ENCODE results near the gene KCTD4.

The KCTD4 gene

GRCh38 chr13:45228002-45228401, 27.2 kb upstream of the KCTD4 start:
- H3K4me1 ChIP-seq (ENCODE audit: control insufficient read depth, insufficient read depth, low read depth, low read length): no peaks in the 10 kb centered on the region
- DNase-seq: no peak
- H3K14ac ChIP-seq (ENCODE audit: low read length in 2 of 2): no peak overlapping the region
- no peak overlapping the region for H3K4ac ChIP-seq (ENCODE audit: low read depth in 1 of 2, low read length in 2 of 2)
- no peak overlapping the region for H3K9ac ChIP-seq (ENCODE audit: low read length)
- H3K79me1 ChIP-seq (replicated peaks; ENCODE audit: low read length, poor library complexity, severe bottlenecking): peaks cover 17% of the 10 kb centered on the region
- WGBS: 99% methylated on average over 5 of the region's 5 CpGs
- H3K4me3 ChIP-seq (ENCODE audit: insufficient read depth in 1 of 2, low read depth in 1 of 2, low read length in 2 of 2): no peak overlapping the region
- no peak overlapping the region for H3K27ac ChIP-seq (ENCODE audit: low read length, poor library complexity, severe bottlenecking)
- no peak overlapping the region for H2AK5ac ChIP-seq (ENCODE audit: low read length, severe bottlenecking)
- H3K23ac ChIP-seq (ENCODE audit: low read length in 2 of 2): no peak overlapping the region
- H3K18ac ChIP-seq (ENCODE audit: low read depth in 1 of 2, low read length in 2 of 2): no peak overlapping the region
- no peaks in the 10 kb centered on the region for H3K27me3 ChIP-seq (ENCODE audit: control insufficient read depth in 1 of 2, insufficient read depth in 1 of 2, low read length in 2 of 2)
- peaks cover 0 to 2% of the 10 kb centered on the region in 2 experiments for H3K36me3 ChIP-seq (ENCODE audit: control insufficient read depth in 1 of 2, insufficient read depth in 2 of 2, low read depth in 1 of 2, low read length in 2 of 2)
- H2BK5ac ChIP-seq (ENCODE audit: low read depth, low read length, poor library complexity, severe bottlenecking): no peak overlapping the region
- no peak overlapping the region for H3K4me2 ChIP-seq (ENCODE audit: low read length, poor library complexity, severe bottlenecking)
- no peak overlapping the region for H4K8ac ChIP-seq (ENCODE audit: low read length)
- H2BK15ac ChIP-seq (ENCODE audit: low read depth, poor library complexity, severe bottlenecking): no peak overlapping the region
- H2AFZ ChIP-seq (ENCODE audit: low read depth, low read length): no peak overlapping the region
- H2BK12ac ChIP-seq (ENCODE audit: low read length in 2 of 2): no peak overlapping the region
- H4K91ac ChIP-seq (ENCODE audit: low read length): no peak overlapping the region
- no peaks in the 10 kb centered on the region for H3K9me3 ChIP-seq (ENCODE audit: control insufficient read depth, low read length)
- H2BK120ac ChIP-seq (ENCODE audit: low read depth, low read length): no peak overlapping the region

GRCh38 chr13:45226024-45226423, 25.2 kb upstream of the KCTD4 start:
- H3K4me3 ChIP-seq (ENCODE audit: insufficient read depth in 1 of 2, low read depth in 1 of 2, low read length in 2 of 2): no peak overlapping the region
- H3K27me3 ChIP-seq (ENCODE audit: control insufficient read depth in 1 of 2, insufficient read depth in 1 of 2, low read length in 2 of 2): no peaks in the 10 kb centered on the region
- no peak overlapping the region for H3K4ac ChIP-seq (ENCODE audit: low read depth in 1 of 2, low read length in 2 of 2)
- no peak overlapping the region for H2BK120ac ChIP-seq (ENCODE audit: low read depth, low read length)
- WGBS: 81% methylated on average over 2 of the region's 3 CpGs
- H4K91ac ChIP-seq (ENCODE audit: low read length): no peak overlapping the region
- no peak overlapping the region for H3K18ac ChIP-seq (ENCODE audit: low read depth in 1 of 2, low read length in 2 of 2)
- no peak overlapping the region for H2AK5ac ChIP-seq (ENCODE audit: low read length, severe bottlenecking)
- H3K79me1 ChIP-seq (replicated peaks; ENCODE audit: low read length, poor library complexity, severe bottlenecking): peaks cover 26% of the 10 kb centered on the region
- no peak overlapping the region for H3K27ac ChIP-seq (ENCODE audit: low read length, poor library complexity, severe bottlenecking)
- H2BK5ac ChIP-seq (ENCODE audit: low read depth, low read length, poor library complexity, severe bottlenecking): no peak overlapping the region
- H3K14ac ChIP-seq (ENCODE audit: low read length in 2 of 2): no peak overlapping the region
- no peak overlapping the region for H2BK12ac ChIP-seq (ENCODE audit: low read length in 2 of 2)
- H2BK15ac ChIP-seq (ENCODE audit: low read depth, poor library complexity, severe bottlenecking): no peak overlapping the region
- no peak overlapping the region for H2AFZ ChIP-seq (ENCODE audit: low read depth, low read length)
- no peak overlapping the region for H4K8ac ChIP-seq (ENCODE audit: low read length)
- no peaks in the 10 kb centered on the region for H3K4me1 ChIP-seq (ENCODE audit: control insufficient read depth, insufficient read depth, low read depth, low read length)
- peaks cover 0 to 2% of the 10 kb centered on the region in 2 experiments for H3K36me3 ChIP-seq (ENCODE audit: control insufficient read depth in 1 of 2, insufficient read depth in 2 of 2, low read depth in 1 of 2, low read length in 2 of 2)
- no peak for DNase-seq
- H3K23ac ChIP-seq (ENCODE audit: low read length in 2 of 2): no peak overlapping the region
- H3K9ac ChIP-seq (ENCODE audit: low read length): no peak overlapping the region
- no peaks in the 10 kb centered on the region for H3K9me3 ChIP-seq (ENCODE audit: control insufficient read depth, low read length)
- no peak overlapping the region for H3K4me2 ChIP-seq (ENCODE audit: low read length, poor library complexity, severe bottlenecking)

GRCh38 chr13:45225370-45225769, 24.5 kb upstream of the KCTD4 start:
- no peak overlapping the region for H2AFZ ChIP-seq (ENCODE audit: low read depth, low read length)
- H3K18ac ChIP-seq (ENCODE audit: low read depth in 1 of 2, low read length in 2 of 2): no peak overlapping the region
- H3K4me1 ChIP-seq (ENCODE audit: control insufficient read depth, insufficient read depth, low read depth, low read length): no peaks in the 10 kb centered on the region
- H3K27me3 ChIP-seq (ENCODE audit: control insufficient read depth in 1 of 2, insufficient read depth in 1 of 2, low read length in 2 of 2): no peaks in the 10 kb centered on the region
- no peak overlapping the region for H2BK15ac ChIP-seq (ENCODE audit: low read depth, poor library complexity, severe bottlenecking)
- H3K9ac ChIP-seq (ENCODE audit: low read length): no peak overlapping the region
- no peak overlapping the region for H2AK5ac ChIP-seq (ENCODE audit: low read length, severe bottlenecking)
- H3K4ac ChIP-seq (ENCODE audit: low read depth in 1 of 2, low read length in 2 of 2): no peak overlapping the region
- H3K14ac ChIP-seq (ENCODE audit: low read length in 2 of 2): no peak overlapping the region
- H2BK12ac ChIP-seq (ENCODE audit: low read length in 2 of 2): no peak overlapping the region
- no peak overlapping the region for H3K4me3 ChIP-seq (ENCODE audit: insufficient read depth in 1 of 2, low read depth in 1 of 2, low read length in 2 of 2)
- no peak overlapping the region for H4K91ac ChIP-seq (ENCODE audit: low read length)
- no peak overlapping the region for H2BK5ac ChIP-seq (ENCODE audit: low read depth, low read length, poor library complexity, severe bottlenecking)
- H3K23ac ChIP-seq (ENCODE audit: low read length in 2 of 2): no peak overlapping the region
- H3K4me2 ChIP-seq (ENCODE audit: low read length, poor library complexity, severe bottlenecking): no peak overlapping the region
- no peak overlapping the region for H4K8ac ChIP-seq (ENCODE audit: low read length)
- WGBS: over 99% methylated on average over 3 of the region's 4 CpGs
- H3K79me1 ChIP-seq (replicated peaks; ENCODE audit: low read length, poor library complexity, severe bottlenecking): peaks cover 31% of the 10 kb centered on the region
- no peaks in the 10 kb centered on the region for H3K9me3 ChIP-seq (ENCODE audit: control insufficient read depth, low read length)
- H2BK120ac ChIP-seq (ENCODE audit: low read depth, low read length): no peak overlapping the region
- no peak overlapping the region for H3K27ac ChIP-seq (ENCODE audit: low read length, poor library complexity, severe bottlenecking)
- H3K36me3 ChIP-seq (ENCODE audit: control insufficient read depth in 1 of 2, insufficient read depth in 2 of 2, low read depth in 1 of 2, low read length in 2 of 2): peaks cover 0 to 2% of the 10 kb centered on the region in 2 experiments
- DNase-seq: no peak

DNA sequence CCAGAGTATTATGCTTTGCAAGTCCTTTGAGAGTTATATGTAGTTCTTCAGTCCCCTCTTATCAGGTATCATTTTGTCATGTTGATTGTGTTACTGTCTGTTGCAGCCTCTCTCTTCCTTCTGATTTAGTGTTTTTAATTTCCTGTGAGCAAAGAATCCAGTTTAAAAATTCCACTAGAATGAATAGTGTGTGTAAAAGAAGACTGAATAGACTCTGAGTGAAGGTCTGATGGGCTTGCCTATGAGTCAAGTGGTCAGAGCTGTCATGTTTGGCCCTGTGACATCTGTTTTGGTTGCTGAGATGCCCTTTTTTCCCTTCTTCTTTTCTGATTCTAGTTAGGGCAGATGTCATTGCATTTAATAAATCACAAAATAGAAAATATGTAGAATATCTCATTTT, 23.3 kb upstream of the KCTD4 start:
- H3K27me3 ChIP-seq (ENCODE audit: control insufficient read depth in 1 of 2, insufficient read depth in 1 of 2, low read length in 2 of 2): no peaks in the 10 kb centered on the region
- DNase-seq: no peak
- no peak overlapping the region for H2BK120ac ChIP-seq (ENCODE audit: low read depth, low read length)
- H2BK15ac ChIP-seq (ENCODE audit: low read depth, poor library complexity, severe bottlenecking): no peak overlapping the region
- no peaks in the 10 kb centered on the region for H3K4me1 ChIP-seq (ENCODE audit: control insufficient read depth, insufficient read depth, low read depth, low read length)
- peaks cover 28% of the 10 kb centered on the region for H3K79me1 ChIP-seq (replicated peaks; ENCODE audit: low read length, poor library complexity, severe bottlenecking)
- H2BK12ac ChIP-seq (ENCODE audit: low read length in 2 of 2): no peak overlapping the region
- no peaks in the 10 kb centered on the region for H3K9me3 ChIP-seq (ENCODE audit: control insufficient read depth, low read length)
- H3K27ac ChIP-seq (ENCODE audit: low read length, poor library complexity, severe bottlenecking): no peak overlapping the region
- no peak overlapping the region for H3K4me2 ChIP-seq (ENCODE audit: low read length, poor library complexity, severe bottlenecking)
- H2AK5ac ChIP-seq (ENCODE audit: low read length, severe bottlenecking): no peak overlapping the region
- no peak overlapping the region for H3K18ac ChIP-seq (ENCODE audit: low read depth in 1 of 2, low read length in 2 of 2)
- no peak overlapping the region for H4K91ac ChIP-seq (ENCODE audit: low read length)
- no peak overlapping the region for H3K14ac ChIP-seq (ENCODE audit: low read length in 2 of 2)
- no peak overlapping the region for H2BK5ac ChIP-seq (ENCODE audit: low read depth, low read length, poor library complexity, severe bottlenecking)
- H3K9ac ChIP-seq (ENCODE audit: low read length): no peak overlapping the region
- H3K4ac ChIP-seq (ENCODE audit: low read depth in 1 of 2, low read length in 2 of 2): no peak overlapping the region
- H3K36me3 ChIP-seq (ENCODE audit: control insufficient read depth in 1 of 2, insufficient read depth in 2 of 2, low read depth in 1 of 2, low read length in 2 of 2): peaks cover 0 to 2% of the 10 kb centered on the region in 2 experiments
- H3K23ac ChIP-seq (ENCODE audit: low read length in 2 of 2): no peak overlapping the region
- no peak overlapping the region for H2AFZ ChIP-seq (ENCODE audit: low read depth, low read length)
- H3K4me3 ChIP-seq (ENCODE audit: insufficient read depth in 1 of 2, low read depth in 1 of 2, low read length in 2 of 2): no peak overlapping the region
- H4K8ac ChIP-seq (ENCODE audit: low read length): no peak overlapping the region
